HCT116 (cell line): ENCODE measurements around the gene MKI67. TPM values are rescaled to one million over a fixed set of nuclear protein-coding genes. Genes with fewer than 3 reads are reported as not detected.

ENCODE experiments used
- ATAC-seq: fragments of 200-7000 bp; cut with Tn5 transposase; 2 replicates; pipeline ENCODE4 v1.9.1; 2020; ENCODE audit warnings: mild to moderate bottlenecking, moderate library complexity
- Bru-seq: library from RNA; stranded (reverse); fragments of 400-500 nt; gene quantifications from one replicate; lab custom pipeline; 2021; lab: Mats Ljungman, UMichigan
- BruChase-seq, 2 experiments: library from RNA; stranded (reverse); fragments of 400-500 nt; gene quantifications; one replicate each; lab custom pipeline; 2021; lab: Mats Ljungman, UMichigan
- BruUV-seq: library from RNA; stranded (reverse); fragments of 400-500 nt; replicated peaks from 2 replicates; lab custom pipeline; 2021; lab: Mats Ljungman, UMichigan
- CTCF ChIA-PET: fragments of 300-600 bp; sonication (Branson Sonifier 250); formaldehyde crosslinking; loops from one replicate; lab custom pipeline; 2021; ENCODE audit warnings: antibody characterized with exemption; lab: Charles Lee
- POLR2A ChIA-PET: fragments of 300-600, 350-600 bp; sonication (Branson Sonifier 250); formaldehyde crosslinking; loops from one replicate; lab custom pipeline; 2021; ENCODE audit warnings: antibody characterized with exemption; lab: Charles Lee
- RAD21 ChIA-PET, 2 experiments: fragments of 300-600 bp; sonication (Branson Sonifier 250); formaldehyde crosslinking; loops; one replicate each; lab custom pipeline; 2023; ENCODE audit warnings: low total read pairs in 2 of 2; ENCODE audit not compliant: uncharacterized antibody in 2 of 2, unreplicated experiment in 2 of 2, low non-redundant PET in 1 of 2; lab: Charles Lee
- DNase-seq: peaks from one replicate; pipeline ENCODE4 v3.0.0-alpha.2; 2010; ENCODE audit warnings: low read depth, low spot score
- H2AFZ ChIP-seq: fragments of 200-600 bp; shearing (Covaris generic), sonication (generic); 2 replicates; pipeline ENCODE4 v1.6.1; 2017; ENCODE audit warnings: low read depth, mixed run types, mixed read lengths, antibody characterized with exemption, low read length; ENCODE audit not compliant: poor library complexity, severe bottlenecking
- H3K27ac ChIP-seq: 2 replicates; pipeline ENCODE4 v1.5.1; 2012; ENCODE audit warnings: low read depth, low read length
- H3K27me3 ChIP-seq: fragments of 200-600 bp; sonication (generic); 2 replicates; pipeline ENCODE4 v1.6.1; 2016; ENCODE audit warnings: mixed run types, low read length, mixed read lengths; ENCODE audit not compliant: insufficient read depth
- H3K36me3 ChIP-seq, 2 experiments: fragments of 200-500 bp in 1 of 2; fragments of 200-600 bp in 1 of 2; sonication (Bioruptor generic) in 1 of 2; sonication (generic) in 1 of 2; 2 replicates each; pipeline versions ENCODE4 v1.5.1 to v1.6.1; 2014 to 2016; ENCODE audit warnings: low read length in 2 of 2, inconsistent platforms in 1 of 2, mixed read lengths in 1 of 2, mixed run types in 1 of 2; ENCODE audit not compliant: insufficient read depth in 2 of 2, control insufficient read depth in 1 of 2
- H3K4me1 ChIP-seq, 2 experiments: fragments of 200-600 bp in 1 of 2; sonication (generic) in 1 of 2; 2 replicates each; pipeline versions ENCODE4 v1.5.1 to v1.6.1; 2012 to 2017; ENCODE audit warnings: low read length in 2 of 2, inconsistent platforms in 1 of 2, mild to moderate bottlenecking in 1 of 2, mixed read lengths in 1 of 2, mixed run types in 1 of 2, moderate library complexity in 1 of 2; ENCODE audit not compliant: insufficient read depth in 2 of 2, control insufficient read depth in 1 of 2
- H3K4me2 ChIP-seq: fragments of 200-600 bp; sonication (generic); 2 replicates; pipeline ENCODE4 v1.6.1; 2017; ENCODE audit warnings: mixed run types, low read length, mixed read lengths
- H3K4me3 ChIP-seq, 2 experiments: fragments of 200-600 bp in 1 of 2; sonication (generic) in 1 of 2; replicated peaks in 1 of 2; 2 replicates each; pipeline ENCODE4 v1.5.1; 2011 to 2016; ENCODE audit warnings: low read length in 2 of 2, control low read depth in 1 of 2, low read depth in 1 of 2, mild to moderate bottlenecking in 1 of 2, mixed read lengths in 1 of 2, mixed run types in 1 of 2
- H3K79me2 ChIP-seq: fragments of 200-600 bp; sonication (generic); 2 replicates; pipeline ENCODE4 v1.6.1; 2017; ENCODE audit warnings: mild to moderate bottlenecking, mixed run types, low read length, moderate library complexity, mixed read lengths; ENCODE audit not compliant: insufficient read depth
- H3K9ac ChIP-seq: fragments of 200-600 bp; sonication (generic); 2 replicates; pipeline ENCODE4 v1.6.1; 2016; ENCODE audit warnings: low read length, mixed read lengths
- H3K9me2 ChIP-seq: fragments of 200-600 bp; sonication (generic), shearing (Covaris generic); 2 replicates; pipeline ENCODE4 v1.6.1; 2017; ENCODE audit warnings: mixed run types, mild to moderate bottlenecking, moderate library complexity; ENCODE audit not compliant: insufficient read depth
- H3K9me3 ChIP-seq, 2 experiments: fragments of 200-500 bp in 1 of 2; fragments of 200-600 bp in 1 of 2; sonication (Bioruptor generic) in 1 of 2; sonication (generic) in 1 of 2; 2 replicates each; pipeline ENCODE4 v1.6.1; 2014 to 2017; ENCODE audit warnings: low read length in 2 of 2, mixed read lengths in 2 of 2, inconsistent platforms in 1 of 2, low read depth in 1 of 2, mild to moderate bottlenecking in 1 of 2, mixed run types in 1 of 2, moderate library complexity in 1 of 2; ENCODE audit not compliant: control insufficient read depth in 1 of 2, insufficient read depth in 1 of 2
- H4K20me1 ChIP-seq: fragments of 200-600 bp; sonication (generic), shearing (Covaris generic); 2 replicates; pipeline ENCODE4 v1.6.1; 2017; ENCODE audit warnings: mixed run types, mild to moderate bottlenecking, moderate library complexity; ENCODE audit not compliant: insufficient read depth
- ATF3 ChIP-seq: IDR thresholded peaks from 2 replicates; pipeline ENCODE4 v1.6.1; 2012
- CEBPB ChIP-seq: IDR thresholded peaks from 2 replicates; pipeline ENCODE4 v1.6.1; 2012; ENCODE audit warnings: low read depth
- EGR1 ChIP-seq: IDR thresholded peaks from 2 replicates; pipeline ENCODE4 v1.6.1; 2012; ENCODE audit warnings: low read depth
- EZH2 ChIP-seq: fragments of 200-600 bp; sonication (generic); IDR thresholded peaks from 2 replicates; pipeline ENCODE4 v1.6.1; 2017; ENCODE audit warnings: antibody characterized with exemption, mixed run types
- EZH2phosphoT487 ChIP-seq: fragments of 200-600 bp; IDR thresholded peaks from 2 replicates; pipeline ENCODE4 v1.6.1; 2018; ENCODE audit warnings: antibody characterized with exemption, borderline replicate concordance
- JUND ChIP-seq: IDR thresholded peaks from 2 replicates; pipeline ENCODE4 v1.6.1; 2012
- POLR2AphosphoS5 ChIP-seq: IDR thresholded peaks from 2 replicates; pipeline ENCODE4 v1.6.1; 2011; ENCODE audit warnings: mild to moderate bottlenecking, low read depth, low read length, moderate library complexity
- SIN3A ChIP-seq: IDR thresholded peaks from 2 replicates; pipeline ENCODE4 v1.6.1; 2012; ENCODE audit warnings: low read depth
- SP1 ChIP-seq: IDR thresholded peaks from 2 replicates; pipeline ENCODE4 v1.6.1; 2012; ENCODE audit warnings: low read depth
- YY1 ChIP-seq: IDR thresholded peaks from 2 replicates; pipeline ENCODE4 v1.6.1; 2011; ENCODE audit warnings: low read length, low read depth, moderate library complexity, mild to moderate bottlenecking; ENCODE audit not compliant: insufficient replicate concordance; ENCODE audit errors: extremely low read depth
- ZFX ChIP-seq: fragments of 450-650 bp; IDR thresholded peaks from 2 replicates; pipeline ENCODE4 v1.6.1; 2017
- ZNF274 ChIP-seq: fragments of 200-500 bp; sonication (Bioruptor generic); IDR thresholded peaks from 2 replicates; pipeline ENCODE4 v1.6.1; 2014; ENCODE audit warnings: mild to moderate bottlenecking, low read depth, low read length, inconsistent platforms
- intact Hi-C: fragments of 100-400 bp; cut with micrococcal nuclease; formaldehyde crosslinking; loops from 2 replicates; pipeline ENCODE4 v1.10.0; 2022
- long read RNA-seq: library from polyadenylated mRNA; unstranded; transcript quantifications from one replicate; pipeline ENCODE4 v2.0.0, GENCODE V29; 2021; ENCODE audit not compliant: unreplicated experiment
- polyA plus RNA-seq: library from polyadenylated mRNA; unstranded; fragments of >200 nt; gene quantifications from 2 replicates; pipeline ENCODE4 v1.2.1, GENCODE V29; 2012; ENCODE audit warnings: missing spikeins
- total RNA-seq: library from RNA; stranded (reverse); gene quantifications from one replicate; pipeline ENCODE4 v1.2.1, GENCODE V29; 2021; ENCODE audit not compliant: unreplicated experiment
- TF ChIP-seq, protein P1 (sequence below): IDR thresholded peaks from 2 replicates; pipeline ENCODE4 v1.6.1; 2011; ENCODE audit warnings: mild to moderate bottlenecking, low read length, moderate library complexity; ENCODE audit not compliant: insufficient replicate concordance; ENCODE audit errors: extremely low read depth
- TF ChIP-seq, protein P2 (sequence below): IDR thresholded peaks from 2 replicates; pipeline ENCODE4 v1.6.1; 2012

The MKI67 gene, protein sequence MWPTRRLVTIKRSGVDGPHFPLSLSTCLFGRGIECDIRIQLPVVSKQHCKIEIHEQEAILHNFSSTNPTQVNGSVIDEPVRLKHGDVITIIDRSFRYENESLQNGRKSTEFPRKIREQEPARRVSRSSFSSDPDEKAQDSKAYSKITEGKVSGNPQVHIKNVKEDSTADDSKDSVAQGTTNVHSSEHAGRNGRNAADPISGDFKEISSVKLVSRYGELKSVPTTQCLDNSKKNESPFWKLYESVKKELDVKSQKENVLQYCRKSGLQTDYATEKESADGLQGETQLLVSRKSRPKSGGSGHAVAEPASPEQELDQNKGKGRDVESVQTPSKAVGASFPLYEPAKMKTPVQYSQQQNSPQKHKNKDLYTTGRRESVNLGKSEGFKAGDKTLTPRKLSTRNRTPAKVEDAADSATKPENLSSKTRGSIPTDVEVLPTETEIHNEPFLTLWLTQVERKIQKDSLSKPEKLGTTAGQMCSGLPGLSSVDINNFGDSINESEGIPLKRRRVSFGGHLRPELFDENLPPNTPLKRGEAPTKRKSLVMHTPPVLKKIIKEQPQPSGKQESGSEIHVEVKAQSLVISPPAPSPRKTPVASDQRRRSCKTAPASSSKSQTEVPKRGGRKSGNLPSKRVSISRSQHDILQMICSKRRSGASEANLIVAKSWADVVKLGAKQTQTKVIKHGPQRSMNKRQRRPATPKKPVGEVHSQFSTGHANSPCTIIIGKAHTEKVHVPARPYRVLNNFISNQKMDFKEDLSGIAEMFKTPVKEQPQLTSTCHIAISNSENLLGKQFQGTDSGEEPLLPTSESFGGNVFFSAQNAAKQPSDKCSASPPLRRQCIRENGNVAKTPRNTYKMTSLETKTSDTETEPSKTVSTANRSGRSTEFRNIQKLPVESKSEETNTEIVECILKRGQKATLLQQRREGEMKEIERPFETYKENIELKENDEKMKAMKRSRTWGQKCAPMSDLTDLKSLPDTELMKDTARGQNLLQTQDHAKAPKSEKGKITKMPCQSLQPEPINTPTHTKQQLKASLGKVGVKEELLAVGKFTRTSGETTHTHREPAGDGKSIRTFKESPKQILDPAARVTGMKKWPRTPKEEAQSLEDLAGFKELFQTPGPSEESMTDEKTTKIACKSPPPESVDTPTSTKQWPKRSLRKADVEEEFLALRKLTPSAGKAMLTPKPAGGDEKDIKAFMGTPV (N-terminal part only)
- total RNA-seq = 202 TPM
- polyA plus RNA-seq = 64.3 and 90.3 TPM in 2 replicates
- percentile 98 among the genes with signal in this experiment for Bru-seq, nascent RNA
- percentile 98 among the genes with signal in this experiment for BruChase-seq, experiment 1, labeled RNA remaining after a 6-hour chase
- BruChase-seq, experiment 2, labeled RNA remaining after a 2-hour chase = percentile 99 among the genes with signal in this experiment
- long read RNA-seq, partial matches to known transcripts = 220 of 284 reads
- long read RNA-seq, other reads (novel, unspliced or antisense) = 63 of 284 reads

GRCh38 chr10:128125944-128126764 lies at the start of gene MKI67:
TSS of gene MKI67 (minus strand) at chr10:128126423. CDS start at chr10:128125667, 756 bp downstream.
- Histone ChIP-seq H3K4me1 (peaks cover 19 to 32% of the 10 kb centered on the region in 2 experiments), H3K9me3 (no peaks in the 10 kb centered on the region), H3K4me2 (peak within 1 kb of the TSS; percentile 81), H3K27ac (peak within 1 kb of the TSS; percentile 86), H2AFZ (peak within 1 kb of the TSS; percentile 76), H4K20me1 (peaks cover 4% of the 10 kb centered on the region; the same call in 1 of the 2 replicates), H3K79me2 (peaks cover 48% of the 10 kb centered on the region), H3K27me3 (no peaks in the 10 kb centered on the region), H3K9me2 (no peaks in the 10 kb centered on the region), H3K4me3 (peak within 1 kb of the TSS; percentile 73 to 89), H3K9ac (peak within 1 kb of the TSS; percentile 96), H3K36me3 (peaks cover 13 to 28% of the 10 kb centered on the region in 2 experiments; a peak in 2 of 4 replicates)
- BruUV-seq = no TSS peak
- TF ChIP-seq, protein P1, sequence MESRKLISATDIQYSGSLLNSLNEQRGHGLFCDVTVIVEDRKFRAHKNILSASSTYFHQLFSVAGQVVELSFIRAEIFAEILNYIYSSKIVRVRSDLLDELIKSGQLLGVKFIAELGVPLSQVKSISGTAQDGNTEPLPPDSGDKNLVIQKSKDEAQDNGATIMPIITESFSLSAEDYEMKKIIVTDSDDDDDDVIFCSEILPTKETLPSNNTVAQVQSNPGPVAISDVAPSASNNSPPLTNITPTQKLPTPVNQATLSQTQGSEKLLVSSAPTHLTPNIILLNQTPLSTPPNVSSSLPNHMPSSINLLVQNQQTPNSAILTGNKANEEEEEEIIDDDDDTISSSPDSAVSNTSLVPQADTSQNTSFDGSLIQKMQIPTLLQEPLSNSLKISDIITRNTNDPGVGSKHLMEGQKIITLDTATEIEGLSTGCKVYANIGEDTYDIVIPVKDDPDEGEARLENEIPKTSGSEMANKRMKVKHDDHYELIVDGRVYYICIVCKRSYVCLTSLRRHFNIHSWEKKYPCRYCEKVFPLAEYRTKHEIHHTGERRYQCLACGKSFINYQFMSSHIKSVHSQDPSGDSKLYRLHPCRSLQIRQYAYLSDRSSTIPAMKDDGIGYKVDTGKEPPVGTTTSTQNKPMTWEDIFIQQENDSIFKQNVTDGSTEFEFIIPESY = no peak
- TF ChIP-seq POLR2AphosphoS5 = peak; percentile 77
- TF ChIP-seq SIN3A = peak; percentile 94
- no peak for TF ChIP-seq ATF3
- TF ChIP-seq, protein P2, sequence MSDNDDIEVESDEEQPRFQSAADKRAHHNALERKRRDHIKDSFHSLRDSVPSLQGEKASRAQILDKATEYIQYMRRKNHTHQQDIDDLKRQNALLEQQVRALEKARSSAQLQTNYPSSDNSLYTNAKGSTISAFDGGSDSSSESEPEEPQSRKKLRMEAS = peak; percentile 27; the same call in 1 of the 2 replicates
- TF ChIP-seq ZFX = peak; percentile 88
- no peak for TF ChIP-seq EZH2phosphoT487
- no peak for TF ChIP-seq EZH2
- TF ChIP-seq CEBPB = no peak
- peak; percentile 90 for TF ChIP-seq SP1
- peak; percentile 20 for TF ChIP-seq YY1
- peak; percentile 95 for TF ChIP-seq EGR1
- no peak for TF ChIP-seq JUND
- TF ChIP-seq ZNF274 = no peak
- peak; percentile 88 for DNase-seq
- peak; percentile 86 for ATAC-seq
- RAD21 ChIA-PET = no interaction called here
- CTCF ChIA-PET = interaction anchor here (1.0 kb wide), 1 partner anchor 86 kb away, joined by 3 read pairs; no protein-coding TSS in a partner anchor
- intact Hi-C loops = no loop called here
- POLR2A ChIA-PET = no interaction called here
